Right atrium auricular region (tissue), 2 donors: ENCODE results near the gene KMT2C. TPM values are rescaled to one million over a fixed set of nuclear protein-coding genes. Genes with fewer than 3 reads are reported as not detected.
A peak's percentile ranks its signal among the peaks of the same experiment; 100 is the strongest.

Experiments used
- DNase-seq: peaks from one replicate; pipeline ENCODE4 v3.0.0-alpha.2; 2019; ENCODE audit warnings: low spot score
- H3K27ac ChIP-seq, 2 donors: fragments of 200-600 bp; sonication (generic); 1 replicate in 1 of 2; 2 replicates in 1 of 2; pipeline ENCODE4 v1.5.1; 2016 to 2019
- H3K27me3 ChIP-seq, 2 donors: fragments of 200-600 bp; sonication (generic); one replicate each; pipeline versions ENCODE4 v1.5.1 to v1.6.0; 2017 to 2019
- H3K36me3 ChIP-seq: fragments of 200-600 bp; sonication (generic); one replicate; pipeline ENCODE4 v1.5.1; 2016
- H3K4me1 ChIP-seq, 2 donors: fragments of 200-600 bp; sonication (generic); one replicate each; pipeline versions ENCODE4 v1.5.1 to v1.6.0; 2017 to 2019
- H3K4me3 ChIP-seq, 2 donors: fragments of 200-600 bp; sonication (generic); 1 replicate in 1 of 2; 2 replicates in 1 of 2; pipeline ENCODE4 v1.5.1; 2017 to 2019; ENCODE audit warnings: mild to moderate bottlenecking in 1 of 2, moderate library complexity in 1 of 2
- H3K9me3 ChIP-seq, 2 donors: fragments of 200-600 bp; sonication (generic); one replicate each; pipeline ENCODE4 v1.5.1; 2019
- total RNA-seq, 2 donors: library from RNA; depleted of rRNA; stranded (reverse); fragments of >200 nt; gene quantifications; one replicate each; pipeline ENCODE4 v1.1.0, GENCODE V29; 2016
- TF ChIP-seq, protein P1 (sequence below), 2 donors: fragments of 200-600 bp; sonication (generic); IDR thresholded peaks; one replicate each; pipeline ENCODE4 v1.5.1; 2019; ENCODE audit warnings: antibody characterized with exemption in 2 of 2

Gene KMT2C
- total RNA-seq, 2 donors from 2014 or later, result 36.5 to 37.3 TPM

DNA sequence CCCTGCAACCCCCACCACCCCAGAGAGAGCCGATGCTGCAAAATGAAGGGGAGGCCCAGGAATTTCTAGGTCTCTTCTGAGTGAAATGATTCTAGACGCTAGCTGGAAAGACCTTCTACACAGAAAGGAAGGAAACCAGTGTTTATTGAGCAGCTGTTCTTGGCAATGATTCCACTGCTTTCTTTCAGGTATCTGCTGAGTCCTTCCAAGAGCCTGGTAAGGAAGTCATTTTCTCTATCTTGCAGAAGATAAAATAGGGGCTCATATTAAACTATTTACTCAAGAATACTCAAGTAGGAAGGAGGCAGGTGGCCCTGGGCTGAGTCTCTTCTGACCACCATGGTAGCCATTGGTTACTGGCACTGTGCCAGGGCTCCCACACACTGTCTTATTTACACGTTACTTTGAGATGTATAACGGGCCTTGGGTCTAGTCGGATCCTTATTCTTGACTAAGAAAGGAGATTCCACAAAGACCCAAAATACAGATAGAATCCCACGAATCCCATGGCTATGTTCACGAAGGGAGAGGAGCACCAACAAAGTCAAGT, 298.3 kb downstream of the KMT2C start:
- no peak for DNase-seq
- no peak overlapping the region for H3K27ac ChIP-seq

DNA sequence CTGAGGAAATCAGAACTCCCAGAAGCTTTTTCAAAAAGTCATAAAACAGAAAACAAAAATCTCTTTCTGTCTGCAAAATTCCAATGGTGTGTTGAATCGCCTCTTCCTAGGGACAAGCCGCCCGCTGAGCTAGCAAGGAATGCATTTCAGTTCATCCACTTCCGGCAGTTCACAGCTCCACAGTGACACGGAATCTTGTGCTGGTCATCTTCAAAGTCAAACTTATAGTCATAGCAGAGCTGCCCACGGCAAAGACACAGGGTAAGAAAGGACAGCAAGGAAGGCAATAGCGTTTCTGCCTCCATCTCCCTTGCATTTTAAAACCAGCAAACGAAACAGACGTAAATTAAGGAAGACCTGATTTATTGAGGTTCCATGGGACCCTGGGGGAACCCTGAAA, 299.1 kb downstream of the KMT2C start:
- Histone ChIP-seq H3K4me3 (no peak overlapping the region), H3K27me3 (no peaks in the 10 kb centered on the region)
- no peak for DNase-seq

More for the DNA sequence above, 298.3 kb downstream of the KMT2C start:
- H3K9me3 ChIP-seq, result no peaks in the 10 kb centered on the region
- H3K36me3 ChIP-seq, result peaks cover 49% of the 10 kb centered on the region
- H3K27me3 ChIP-seq, result no peaks in the 10 kb centered on the region
- TF ChIP-seq, protein P1, sequence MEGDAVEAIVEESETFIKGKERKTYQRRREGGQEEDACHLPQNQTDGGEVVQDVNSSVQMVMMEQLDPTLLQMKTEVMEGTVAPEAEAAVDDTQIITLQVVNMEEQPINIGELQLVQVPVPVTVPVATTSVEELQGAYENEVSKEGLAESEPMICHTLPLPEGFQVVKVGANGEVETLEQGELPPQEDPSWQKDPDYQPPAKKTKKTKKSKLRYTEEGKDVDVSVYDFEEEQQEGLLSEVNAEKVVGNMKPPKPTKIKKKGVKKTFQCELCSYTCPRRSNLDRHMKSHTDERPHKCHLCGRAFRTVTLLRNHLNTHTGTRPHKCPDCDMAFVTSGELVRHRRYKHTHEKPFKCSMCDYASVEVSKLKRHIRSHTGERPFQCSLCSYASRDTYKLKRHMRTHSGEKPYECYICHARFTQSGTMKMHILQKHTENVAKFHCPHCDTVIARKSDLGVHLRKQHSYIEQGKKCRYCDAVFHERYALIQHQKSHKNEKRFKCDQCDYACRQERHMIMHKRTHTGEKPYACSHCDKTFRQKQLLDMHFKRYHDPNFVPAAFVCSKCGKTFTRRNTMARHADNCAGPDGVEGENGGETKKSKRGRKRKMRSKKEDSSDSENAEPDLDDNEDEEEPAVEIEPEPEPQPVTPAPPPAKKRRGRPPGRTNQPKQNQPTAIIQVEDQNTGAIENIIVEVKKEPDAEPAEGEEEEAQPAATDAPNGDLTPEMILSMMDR (IDR thresholded peaks at IDR 0.05), result no peak
- H3K4me3 ChIP-seq, result no peak overlapping the region
- peaks cover 0 to 21% of the 10 kb centered on the region in 2 donors for H3K4me1 ChIP-seq

DNA sequence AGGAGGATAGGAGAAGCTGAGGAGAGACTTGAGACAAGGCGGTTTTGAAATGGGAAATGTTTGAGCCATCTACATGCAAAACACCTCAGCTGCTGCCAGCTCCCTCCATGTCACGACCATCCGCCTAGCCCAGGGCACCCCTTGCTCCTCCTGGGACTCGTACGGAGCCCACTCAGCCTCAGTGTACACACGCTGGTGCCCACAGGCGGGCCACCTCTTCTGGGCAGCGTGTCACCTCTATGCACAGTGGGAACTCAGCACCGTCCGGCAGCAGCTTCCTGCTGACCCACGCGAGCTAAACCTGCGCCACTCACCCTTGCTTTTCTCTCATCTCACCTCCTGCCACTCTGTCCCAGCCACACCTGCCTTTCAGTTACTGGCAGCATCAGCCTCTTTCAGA, 302.0 kb downstream of the KMT2C start:
- no peak overlapping the region for H3K27ac ChIP-seq
- no peak for DNase-seq
- H3K9me3 ChIP-seq, result no peaks in the 10 kb centered on the region
- H3K4me1 ChIP-seq, result peaks cover 0 to 21% of the 10 kb centered on the region in 2 donors
- H3K4me3 ChIP-seq, result no peak overlapping the region
- no peaks in the 10 kb centered on the region for H3K27me3 ChIP-seq
- peaks cover 29% of the 10 kb centered on the region for H3K36me3 ChIP-seq
- TF ChIP-seq, protein P1 (IDR thresholded peaks at IDR 0.05), result no peak

More for the DNA sequence above, 299.1 kb downstream of the KMT2C start:
- TF ChIP-seq, protein P1 (IDR thresholded peaks at IDR 0.05), result no peak
- peaks cover 0 to 21% of the 10 kb centered on the region in 2 donors for H3K4me1 ChIP-seq
- peak overlapping the region; percentile 41 to 69 for H3K27ac ChIP-seq
- no peaks in the 10 kb centered on the region for H3K9me3 ChIP-seq
- H3K36me3 ChIP-seq, result peaks cover 41% of the 10 kb centered on the region

DNA sequence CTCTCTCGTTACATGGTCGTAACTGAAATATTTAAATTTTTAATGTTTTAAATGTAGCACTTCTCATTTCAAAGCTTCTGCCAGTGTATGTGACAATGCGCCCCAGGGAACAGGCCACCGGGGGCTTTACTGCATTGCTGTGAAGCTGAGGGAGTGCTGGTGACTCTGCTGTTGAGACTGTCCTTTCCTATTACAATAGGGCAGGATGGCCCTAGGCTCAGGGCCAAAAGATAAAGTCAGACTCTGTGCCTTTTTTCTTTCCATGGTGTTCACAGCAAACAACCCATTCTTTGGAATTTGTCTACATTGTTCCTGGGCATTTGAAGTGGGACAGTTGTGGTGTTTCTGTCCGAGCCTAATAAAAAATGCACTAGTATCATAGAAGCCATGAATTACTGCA, 303.0 kb downstream of the KMT2C start:
- DNase-seq, result no peak
- TF ChIP-seq, protein P1 (IDR thresholded peaks at IDR 0.05), result no peak

DNA sequence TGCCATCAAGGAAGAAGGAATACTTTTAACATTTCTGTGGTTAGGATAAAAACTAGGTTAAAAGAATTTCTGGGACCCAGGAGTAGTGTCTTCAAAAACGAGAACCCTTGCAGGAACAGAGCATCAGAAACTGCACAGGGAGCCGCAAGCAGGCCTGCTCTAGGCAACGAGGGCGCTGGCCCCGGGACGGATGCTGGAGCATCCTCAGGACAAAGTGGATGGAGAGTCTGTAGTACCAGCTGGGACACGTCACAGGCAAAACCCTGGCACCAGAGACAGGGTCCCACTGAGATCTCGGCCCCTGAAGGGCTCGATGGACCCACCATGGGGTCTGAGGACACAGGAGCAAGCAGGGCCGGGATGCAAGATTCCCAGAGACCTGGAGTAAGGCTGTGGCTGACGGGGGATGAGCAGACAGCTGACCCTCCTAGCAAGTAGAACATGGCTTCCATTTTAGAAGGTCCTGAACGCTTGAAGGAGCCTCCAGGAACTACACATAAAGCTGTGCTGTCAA, 303.8 kb downstream of the KMT2C start:
- Histone ChIP-seq H3K36me3 (peaks cover 27% of the 10 kb centered on the region), H3K4me1 (peaks cover 0 to 14% of the 10 kb centered on the region in 2 donors), H3K4me3 (no peak overlapping the region), H3K9me3 (no peaks in the 10 kb centered on the region), H3K27me3 (no peaks in the 10 kb centered on the region), H3K27ac (no peak overlapping the region)
- TF ChIP-seq, protein P1 (IDR thresholded peaks at IDR 0.05), result no peak
- no peak for DNase-seq

More for the DNA sequence above, 303.0 kb downstream of the KMT2C start:
- no peak overlapping the region for H3K4me3 ChIP-seq
- no peaks in the 10 kb centered on the region for H3K9me3 ChIP-seq
- no peak overlapping the region for H3K27ac ChIP-seq
- peaks cover 27% of the 10 kb centered on the region for H3K36me3 ChIP-seq
- peaks cover 0 to 21% of the 10 kb centered on the region in 2 donors for H3K4me1 ChIP-seq
- no peaks in the 10 kb centered on the region for H3K27me3 ChIP-seq
